ENCODE measurements around the gene MESP2.

DNA sequence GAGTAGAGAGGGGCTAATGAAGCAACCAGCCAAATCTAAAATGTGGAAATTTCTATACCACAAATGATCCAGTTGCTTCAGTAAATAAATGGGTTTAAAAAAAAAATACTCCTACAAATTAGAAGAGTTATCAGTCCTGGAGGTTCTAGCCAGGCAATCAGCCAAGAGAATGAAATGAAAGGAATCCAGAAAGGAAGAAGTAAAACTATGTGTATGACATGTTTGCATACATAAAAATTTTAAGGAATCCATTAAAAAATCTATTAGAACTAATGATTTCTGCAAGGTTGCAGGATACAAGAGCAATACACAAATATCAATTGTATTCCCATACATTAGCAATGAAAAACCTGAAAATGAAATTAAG lies 9.6 kb downstream of the MESP2 start:
- TF ChIP-seq, protein P1, sequence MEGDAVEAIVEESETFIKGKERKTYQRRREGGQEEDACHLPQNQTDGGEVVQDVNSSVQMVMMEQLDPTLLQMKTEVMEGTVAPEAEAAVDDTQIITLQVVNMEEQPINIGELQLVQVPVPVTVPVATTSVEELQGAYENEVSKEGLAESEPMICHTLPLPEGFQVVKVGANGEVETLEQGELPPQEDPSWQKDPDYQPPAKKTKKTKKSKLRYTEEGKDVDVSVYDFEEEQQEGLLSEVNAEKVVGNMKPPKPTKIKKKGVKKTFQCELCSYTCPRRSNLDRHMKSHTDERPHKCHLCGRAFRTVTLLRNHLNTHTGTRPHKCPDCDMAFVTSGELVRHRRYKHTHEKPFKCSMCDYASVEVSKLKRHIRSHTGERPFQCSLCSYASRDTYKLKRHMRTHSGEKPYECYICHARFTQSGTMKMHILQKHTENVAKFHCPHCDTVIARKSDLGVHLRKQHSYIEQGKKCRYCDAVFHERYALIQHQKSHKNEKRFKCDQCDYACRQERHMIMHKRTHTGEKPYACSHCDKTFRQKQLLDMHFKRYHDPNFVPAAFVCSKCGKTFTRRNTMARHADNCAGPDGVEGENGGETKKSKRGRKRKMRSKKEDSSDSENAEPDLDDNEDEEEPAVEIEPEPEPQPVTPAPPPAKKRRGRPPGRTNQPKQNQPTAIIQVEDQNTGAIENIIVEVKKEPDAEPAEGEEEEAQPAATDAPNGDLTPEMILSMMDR (IDR thresholded peaks at IDR 0.05; ENCODE audit: low read length) = no peak
- TF ChIP-seq EZH2 (IDR thresholded peaks at IDR 0.05; ENCODE audit: borderline replicate concordance, low read length) = no peak

All from OCI-LY1 (cell line).